ENCODE measurements around the gene SHROOM3.
"Not testable (repeated sequence)": the region's sequence is repeated elsewhere in the genome, so short reads cannot be mapped to it uniquely, and the experiment has no call there.

SHROOM3 gene

DNA sequence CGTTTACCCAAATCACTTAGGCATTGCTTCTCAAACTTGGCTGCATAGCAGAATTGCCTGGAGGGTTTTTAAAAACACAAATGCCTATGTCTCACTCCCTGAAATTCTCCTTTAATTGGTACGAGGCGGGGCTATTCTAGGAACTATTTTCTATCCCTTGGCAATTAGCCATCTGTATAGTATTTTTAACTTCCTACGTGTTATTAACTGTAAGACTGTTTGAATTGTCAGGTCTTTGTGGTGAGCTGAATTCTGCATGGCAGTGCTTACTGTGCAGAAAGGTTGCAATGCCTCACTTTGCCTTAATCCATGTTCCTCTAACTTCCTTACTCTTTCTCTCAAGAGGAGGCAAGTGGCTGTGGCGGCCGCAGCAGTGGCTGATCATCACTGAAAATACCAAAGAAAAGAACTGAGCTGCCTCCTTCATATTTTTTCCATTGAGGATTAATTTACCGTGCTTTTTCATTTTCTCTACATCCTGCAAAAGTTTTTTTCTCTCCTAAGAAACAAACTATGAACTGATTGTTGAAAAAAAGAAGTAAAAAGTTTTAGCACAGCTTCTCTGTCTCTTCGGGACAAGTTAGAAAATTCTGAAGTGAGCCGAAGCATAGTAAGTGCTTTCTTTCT, at the start of gene SHROOM3:
TSS of gene SHROOM3 (plus strand) at position 329 of the 627 bp plus-strand sequence. CDS start 824 bp downstream, outside the sequence.
- no peak for DNase-seq

DNA sequence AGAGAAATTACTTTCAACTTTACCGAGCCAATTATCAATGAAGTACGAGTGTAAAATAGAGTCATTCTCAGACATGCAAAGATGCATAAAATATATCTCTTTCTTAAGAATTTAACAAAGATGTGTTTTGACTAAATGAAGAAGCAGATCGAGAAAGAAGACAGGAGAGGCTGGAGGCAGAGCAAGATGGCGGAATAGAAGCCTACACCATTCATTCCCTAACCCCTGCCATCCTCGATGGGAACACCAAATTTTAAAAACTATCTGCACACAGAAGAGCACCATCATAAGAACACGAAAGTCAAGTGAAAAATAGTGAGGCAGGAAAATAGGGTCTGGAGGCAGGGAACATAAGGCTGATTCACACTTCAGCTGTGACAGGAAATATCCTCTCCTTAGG, 49.1 kb upstream of the SHROOM3 start:
- DNase-seq: no peak

DNA sequence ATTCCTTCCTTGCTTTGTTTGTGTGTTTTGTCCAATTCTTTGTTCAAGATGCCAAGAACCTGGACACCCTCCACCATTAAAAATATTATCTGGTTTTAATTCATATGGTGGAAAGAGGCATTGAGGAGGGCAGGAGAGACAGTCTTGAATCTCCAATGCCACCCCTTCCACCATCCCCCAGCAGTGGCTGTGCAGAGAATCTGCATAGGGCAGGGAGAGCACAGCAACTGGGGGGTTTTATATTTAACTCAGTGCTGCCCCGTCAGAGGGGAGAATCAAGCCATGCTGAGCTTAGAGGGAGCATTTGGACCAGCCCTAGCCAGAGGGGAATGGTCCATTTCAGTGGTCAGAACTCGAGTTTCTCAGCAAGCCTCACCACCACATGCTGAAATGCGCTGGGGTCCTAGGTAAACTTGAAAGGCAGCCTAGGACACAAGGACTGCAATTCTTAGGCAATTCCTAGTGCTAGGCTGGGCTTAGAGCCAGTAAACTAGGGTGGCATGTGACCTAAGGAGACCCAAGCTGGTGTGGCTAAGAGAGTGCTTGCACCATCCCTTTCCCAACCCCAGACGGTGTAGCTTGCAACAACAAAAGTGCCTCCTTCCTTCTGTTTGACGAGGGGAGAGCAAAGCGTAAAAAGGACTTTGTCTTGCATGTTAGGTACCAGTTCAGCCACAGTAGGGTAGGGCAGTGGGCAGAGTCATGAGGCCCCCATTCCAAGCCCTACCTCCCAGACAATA, 48.3 kb upstream of the SHROOM3 start:
- DNase-seq: no peak

DNA sequence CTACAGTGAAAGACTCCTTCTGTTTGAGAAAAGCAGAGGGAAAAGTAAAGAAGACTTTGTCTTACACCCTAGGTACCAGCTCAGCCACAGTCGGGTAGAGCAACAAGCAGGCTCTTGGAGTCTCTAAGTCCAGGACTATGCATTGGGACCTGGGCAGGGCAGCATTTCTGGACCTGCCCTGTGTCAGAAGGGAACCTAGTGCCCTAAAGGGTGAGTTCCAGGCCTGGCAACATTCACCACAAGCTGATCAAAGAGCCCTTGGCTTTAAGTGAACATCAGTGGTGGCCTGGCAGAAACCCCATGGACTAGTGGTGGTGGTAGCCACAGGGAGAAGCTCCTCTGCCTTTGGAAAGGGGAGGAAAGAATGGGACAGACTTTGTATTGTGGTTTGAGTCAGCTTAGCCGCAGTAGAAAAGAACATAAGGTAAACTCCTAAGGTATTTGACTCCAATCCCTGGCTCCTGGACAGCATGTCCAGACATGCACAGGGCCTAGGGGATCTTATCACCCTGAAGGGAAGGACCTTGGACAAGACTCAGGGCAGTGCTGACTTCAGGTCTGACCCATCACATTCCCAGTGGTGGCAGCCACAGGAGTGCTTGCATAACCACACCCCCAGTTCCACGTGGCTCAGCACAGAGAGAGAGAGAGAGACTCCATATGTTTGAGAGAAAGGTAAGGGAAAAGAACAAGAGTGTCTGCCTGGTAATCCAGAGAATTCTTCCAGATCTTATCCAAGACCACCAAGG, 46.7 kb upstream of the SHROOM3 start:
- no peak for DNase-seq

- no peak for DNase-seq
These were observed 33.4 kb upstream of the SHROOM3 start for GRCh38 chr4:76401654-76402053.

- no peak for DNase-seq
These were observed 28.9 kb upstream of the SHROOM3 start for GRCh38 chr4:76406081-76406480.

GRCh38 chr4:76407440-76408119, 27.4 kb upstream of the SHROOM3 start:
- no peak for DNase-seq

GRCh38 chr4:76410636-76411035, 24.4 kb upstream of the SHROOM3 start:
- DNase-seq: peak; percentile 34

DNA sequence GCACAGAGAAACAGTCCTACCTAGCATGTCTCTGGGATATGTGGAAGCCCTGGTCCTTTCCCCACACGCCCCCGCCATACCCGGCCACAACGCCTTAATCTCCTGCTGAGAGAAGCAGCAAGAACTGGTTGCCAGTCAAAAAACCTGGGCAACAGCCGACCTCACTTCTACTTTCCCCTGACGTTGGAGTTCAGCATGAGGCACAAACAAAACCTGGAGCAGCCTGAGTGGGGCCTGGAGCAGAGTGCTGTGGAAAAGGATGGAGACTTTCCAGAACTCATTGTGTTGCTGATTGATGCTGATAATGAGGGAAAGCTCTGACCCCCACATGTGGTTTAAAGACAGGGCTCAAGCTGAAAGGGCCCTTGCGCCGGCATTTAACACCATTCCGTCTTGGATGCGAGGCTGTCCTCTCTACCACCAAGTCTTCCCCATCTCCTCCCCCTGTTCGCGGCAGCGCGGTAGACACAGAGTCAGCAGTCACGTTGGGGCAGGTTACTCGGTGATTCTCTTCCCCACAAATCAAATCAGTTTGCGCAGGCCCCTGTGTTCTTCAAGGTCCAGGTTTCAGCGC, 14.8 kb upstream of the SHROOM3 start:
- DNase-seq: no peak

- no peak for DNase-seq
These were observed 14.1 kb upstream of the SHROOM3 start, which contains the start of gene CCDC158 for GRCh38 chr4:76420762-76421581. CCDC158 (minus strand) TSS chr4:76421141; CDS start chr4:76403207, 17,934 bp downstream.

- DNase-seq: not testable (repeated sequence)
These were observed 11.9 kb upstream of the SHROOM3 start for GRCh38 chr4:76423159-76423558.

- peak; percentile 23 for DNase-seq
These were observed 8.8 kb upstream of the SHROOM3 start for GRCh38 chr4:76426272-76426671.

DNA sequence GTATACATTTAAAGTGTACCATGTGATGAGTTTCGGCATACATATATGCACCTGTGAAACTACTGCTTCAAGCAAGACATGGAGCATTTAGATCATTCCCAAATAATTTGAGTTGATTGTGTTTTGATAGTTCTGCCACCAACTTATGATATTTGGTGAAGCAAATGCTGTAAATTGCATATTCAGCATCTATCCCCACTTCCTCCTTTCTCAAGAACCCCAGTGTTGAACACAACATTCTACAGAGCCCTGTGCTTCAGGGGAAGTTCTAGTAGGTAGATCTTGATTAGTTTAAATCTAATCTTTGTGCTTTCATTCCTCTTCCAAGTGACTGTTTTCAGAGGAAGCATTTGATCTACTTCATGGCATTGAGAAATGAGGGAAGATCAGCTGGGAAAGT, 5.4 kb upstream of the SHROOM3 start:
- DNase-seq: no peak

DNA sequence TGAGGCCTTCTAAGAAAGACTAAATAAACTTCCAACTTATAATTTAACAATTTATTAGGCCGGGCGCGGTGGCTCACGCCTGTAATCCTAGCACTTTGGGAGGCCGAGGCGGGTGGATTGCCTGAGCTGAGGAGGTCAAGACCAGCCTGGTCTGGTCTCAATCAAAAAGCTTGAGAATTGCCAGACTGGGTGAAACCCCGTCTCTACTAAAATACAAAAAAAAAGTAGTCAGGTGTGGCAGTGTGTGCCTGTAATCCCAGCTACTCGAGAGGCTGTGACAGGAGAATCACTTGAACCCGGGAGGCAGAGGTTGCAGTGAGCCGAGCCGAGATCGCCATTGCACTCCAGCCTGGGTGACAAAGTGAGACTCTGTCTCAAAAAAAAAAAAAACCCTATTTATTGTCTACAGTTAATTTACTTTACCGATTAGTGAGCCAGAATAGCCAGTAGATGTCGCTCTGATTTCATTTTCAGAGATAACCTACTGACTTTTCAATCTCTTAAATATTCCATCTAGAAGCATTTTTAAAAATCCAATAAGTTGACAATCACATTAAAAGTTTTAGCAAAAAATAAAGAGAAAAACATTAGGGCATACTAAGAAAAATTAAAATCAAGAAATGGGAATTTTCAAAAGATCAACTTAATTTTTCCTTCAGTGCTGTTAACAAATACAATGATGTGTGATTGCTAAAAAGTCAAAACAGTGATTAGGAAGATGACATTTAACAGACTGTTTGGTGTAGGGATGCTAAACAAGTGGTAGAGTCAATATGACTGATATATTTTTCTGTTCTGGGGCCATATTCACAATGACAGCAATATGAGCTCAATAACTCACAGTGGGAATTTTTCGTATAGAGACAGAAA, 4.3 kb upstream of the SHROOM3 start:
- peak; percentile 53 for DNase-seq

DNA sequence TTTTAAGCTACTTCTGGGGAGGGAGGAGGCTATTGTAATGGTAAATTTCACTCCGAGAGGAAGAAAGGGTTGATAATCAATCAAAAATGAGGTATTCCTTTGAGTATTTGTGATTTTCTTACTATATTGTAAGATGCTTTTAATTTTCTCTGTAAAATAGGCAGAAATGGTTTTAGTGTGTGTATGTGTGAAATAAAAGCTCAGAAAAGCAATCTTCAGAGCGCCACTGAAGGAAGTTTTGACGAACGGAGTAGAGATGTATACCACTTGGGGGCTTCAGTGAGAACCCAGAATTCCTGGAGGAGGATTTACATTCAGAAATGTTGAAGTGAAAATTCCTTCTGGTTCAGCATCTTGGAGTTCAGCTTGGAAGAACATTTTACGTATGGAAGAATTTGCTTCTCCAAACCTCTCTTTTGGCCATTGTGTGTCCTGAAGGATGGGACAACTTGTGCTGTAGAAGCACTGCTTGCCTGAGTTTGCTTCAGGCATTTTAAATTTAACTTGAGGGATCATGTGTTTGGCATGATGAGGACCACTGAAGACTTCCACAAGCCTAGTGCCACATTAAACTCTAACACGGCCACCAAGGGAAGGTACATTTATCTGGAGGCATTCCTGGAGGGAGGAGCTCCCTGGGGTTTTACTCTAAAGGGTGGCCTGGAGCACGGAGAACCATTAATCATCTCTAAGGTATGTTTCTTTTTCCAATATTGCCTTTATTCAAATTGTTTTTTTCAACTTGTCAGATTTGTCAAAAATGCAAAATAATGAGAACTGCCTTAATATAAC, 695 bp downstream of the SHROOM3 start:
- DNase-seq: no peak

- no peak for DNase-seq
These were observed 4.5 kb downstream of the SHROOM3 start for GRCh38 chr4:76439491-76439890.

DNA sequence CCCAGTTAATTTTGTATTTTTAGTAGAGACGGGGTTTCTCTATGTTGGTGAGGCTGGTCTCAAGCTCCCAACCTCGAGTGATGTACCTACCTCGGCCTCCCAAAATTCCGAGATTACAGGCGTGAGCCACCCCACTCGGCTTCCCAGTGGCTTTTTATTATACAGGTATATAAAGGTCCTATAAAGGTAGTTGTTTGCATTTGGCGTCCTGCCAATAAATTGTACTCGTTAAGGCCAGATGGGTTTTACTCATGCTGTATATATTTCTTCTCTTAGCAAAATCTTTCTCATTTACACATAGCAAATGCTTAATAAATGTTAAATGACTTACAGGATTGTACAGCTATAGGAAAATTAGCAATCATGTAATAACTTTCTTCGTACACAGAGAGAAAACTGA, 6.9 kb downstream of the SHROOM3 start:
- no peak for DNase-seq

DNA sequence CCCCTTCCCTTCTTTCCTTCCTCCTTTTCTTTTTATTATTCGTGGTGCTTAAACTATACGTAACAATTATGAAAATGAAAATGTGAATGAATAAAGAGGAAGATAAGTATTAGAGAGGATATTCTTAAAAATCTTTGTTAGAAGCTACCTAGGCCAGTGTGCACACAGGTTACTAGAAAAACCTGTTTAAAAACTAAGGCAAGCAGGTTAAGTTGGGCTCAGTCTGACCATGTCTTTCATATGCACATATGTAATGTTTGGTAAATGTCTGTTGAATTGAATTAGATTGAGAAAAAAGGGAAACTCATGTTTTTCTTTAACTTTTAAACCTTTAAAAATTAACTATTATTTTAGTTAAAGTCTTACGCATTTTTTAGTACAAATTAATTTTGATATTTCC, 7.8 kb downstream of the SHROOM3 start:
- no peak for DNase-seq

GRCh38 chr4:76443376-76443775, 8.3 kb downstream of the SHROOM3 start:
- no peak for DNase-seq

DNA sequence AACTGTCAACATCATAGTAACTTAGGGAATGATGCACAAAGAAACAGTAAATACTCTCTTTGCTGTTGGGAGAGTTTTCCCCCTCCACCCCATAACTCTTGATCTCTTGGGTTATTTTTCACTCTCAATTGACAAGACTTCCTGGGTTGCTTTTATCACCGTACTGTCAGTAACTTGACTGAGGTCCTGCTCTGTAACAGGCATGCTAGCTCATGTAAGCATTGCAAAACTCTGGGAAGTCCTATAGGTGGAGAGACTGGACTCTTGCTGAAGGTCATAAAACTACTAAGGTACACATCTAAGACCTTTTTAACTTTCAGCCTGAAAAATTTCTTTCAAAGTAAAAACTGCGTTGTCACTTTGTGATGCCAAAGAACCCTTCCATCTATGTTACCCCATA, 10.9 kb downstream of the SHROOM3 start:
- DNase-seq: no peak

Data from kidney glomerular epithelial cell (primary cell).